Glomerular visceral epithelial cell (primary cell): Measurements from ENCODE around the gene BMPR1A.
"Not testable (repeated sequence)": the region's sequence is repeated elsewhere in the genome, so short reads cannot be mapped to it uniquely, and the experiment has no call there.

ENCODE experiments used
- DNase-seq: peaks from one replicate; pipeline ENCODE4 v3.0.0-alpha.2; 2016; ENCODE audit errors: extremely low spot score

The BMPR1A gene

DNA sequence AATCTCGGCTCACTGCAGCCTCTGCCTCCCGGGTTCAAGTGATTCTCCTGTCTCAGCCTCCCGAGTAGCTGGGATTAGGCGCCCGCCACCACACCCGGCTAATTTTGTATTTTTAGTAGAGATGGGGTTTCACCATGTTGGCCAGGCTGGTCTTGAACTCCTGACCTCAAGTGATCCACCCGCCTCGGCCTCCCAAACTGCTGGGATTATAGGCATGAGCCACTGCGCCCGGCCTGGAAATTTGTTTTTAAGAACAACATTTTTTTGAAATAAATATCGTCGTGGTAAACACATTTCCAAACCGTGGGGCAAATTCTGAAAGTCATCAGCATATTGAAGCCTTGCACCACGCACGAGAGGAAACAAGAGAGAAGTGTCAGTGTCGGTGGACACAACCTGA, 183.7 kb downstream of the BMPR1A start:
- DNase-seq: not testable (repeated sequence)

DNA sequence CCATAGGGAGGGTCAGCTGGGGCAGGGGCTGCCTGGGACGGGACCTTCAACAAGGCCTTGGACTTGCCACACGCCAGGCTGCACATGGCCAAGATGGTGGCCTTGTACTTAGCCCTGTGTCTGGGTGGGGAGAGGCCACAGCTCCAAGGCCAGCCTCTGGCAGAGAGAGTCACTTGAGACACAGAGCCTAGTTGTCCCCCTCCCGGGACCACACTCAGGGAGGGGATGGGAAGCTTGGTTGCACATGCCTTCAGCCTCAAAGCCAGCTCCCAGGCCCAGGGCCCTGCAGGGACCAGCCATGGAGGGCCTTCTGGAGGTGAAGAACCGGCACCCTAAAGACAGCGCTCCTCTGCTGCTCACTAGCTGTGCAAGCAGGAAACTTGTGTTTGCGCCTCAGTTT, 184.3 kb downstream of the BMPR1A start:
- no peak for DNase-seq

DNA sequence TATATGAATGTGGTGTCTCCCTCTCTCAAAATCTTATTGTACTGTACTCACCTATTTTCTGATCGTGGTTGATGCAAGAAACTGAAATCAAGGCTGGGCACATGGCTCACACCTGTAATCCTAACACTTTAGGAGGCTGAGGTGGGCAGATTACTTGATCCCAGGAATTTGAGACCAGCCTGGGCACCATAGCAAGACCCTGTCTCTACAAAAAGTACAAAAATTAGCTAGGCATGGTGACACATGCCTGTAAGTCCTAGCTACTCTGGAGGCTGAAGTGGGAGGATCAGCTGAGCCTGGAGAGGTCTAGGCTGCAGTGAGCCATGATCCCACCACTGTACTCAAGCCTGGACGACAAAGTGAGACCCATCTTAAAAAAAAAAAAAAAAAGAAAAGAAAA, 185.0 kb downstream of the BMPR1A start:
- DNase-seq: no peak

DNA sequence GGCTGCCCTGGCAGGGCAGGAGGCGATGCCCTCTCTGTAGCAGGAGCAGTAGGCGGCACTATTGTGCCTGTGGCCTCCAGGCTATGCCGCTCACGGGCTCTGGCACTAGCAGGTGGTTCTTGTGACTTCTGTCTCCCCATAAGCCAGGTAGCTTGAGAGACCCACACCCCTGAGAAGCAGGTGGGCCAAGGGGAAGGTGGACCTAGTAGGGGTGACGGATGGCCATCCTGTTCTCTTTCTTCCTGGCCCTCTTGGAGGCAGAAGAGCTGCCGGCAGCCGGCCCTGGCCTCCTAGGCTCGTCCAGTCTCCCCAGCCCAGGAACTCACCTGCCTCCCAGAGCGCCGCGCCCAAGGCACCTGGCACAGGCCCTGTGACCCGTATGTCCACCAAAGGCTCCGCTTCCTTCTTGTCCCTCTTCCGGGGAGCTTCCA, 185.6 kb downstream of the BMPR1A start:
- DNase-seq: no peak

DNA sequence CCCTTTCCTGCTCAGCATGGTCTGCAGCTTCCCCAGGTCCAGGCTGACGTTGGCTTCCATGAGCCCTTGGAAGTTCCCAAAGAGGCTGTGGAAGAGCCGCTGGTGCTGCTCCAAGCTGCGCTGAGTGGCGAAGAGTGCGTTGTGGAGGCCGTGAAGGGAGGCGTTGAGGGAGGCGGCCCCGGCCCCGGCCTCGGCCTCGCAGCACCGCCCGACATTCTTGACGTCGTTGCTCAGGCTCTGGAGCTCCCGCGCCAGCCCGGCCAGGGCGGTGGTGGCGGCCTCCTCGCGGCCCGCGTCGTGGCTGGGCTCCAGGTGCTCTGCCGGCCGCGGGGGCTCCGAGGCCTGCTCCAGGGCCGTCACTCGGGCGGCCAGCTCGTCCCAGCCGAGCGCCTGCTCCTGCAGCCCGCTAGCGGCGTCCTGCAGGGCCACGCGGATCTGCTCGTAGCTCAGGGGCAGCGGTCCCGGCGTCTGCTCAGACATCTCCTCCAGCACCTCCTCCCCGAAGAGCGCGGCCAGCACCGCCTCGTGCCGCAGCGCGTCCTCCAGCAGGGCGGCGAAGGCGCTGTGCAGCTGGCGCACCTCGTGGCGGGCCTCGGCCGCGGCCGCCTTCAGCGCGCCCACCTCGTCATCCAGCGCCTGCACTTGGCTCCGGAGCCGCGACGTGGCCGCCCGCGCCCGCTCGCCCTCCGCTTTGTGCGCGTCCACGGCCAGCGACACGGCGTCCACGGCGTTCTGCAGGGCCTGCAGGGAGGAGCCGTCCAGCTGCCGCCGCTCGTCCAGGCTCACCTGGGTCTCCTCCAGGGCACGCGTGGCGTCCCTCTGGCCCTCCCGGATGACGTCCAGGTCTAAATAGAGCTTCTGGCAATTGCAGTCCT, 186.3 kb downstream of the BMPR1A start:
- DNase-seq: no peak

DNA sequence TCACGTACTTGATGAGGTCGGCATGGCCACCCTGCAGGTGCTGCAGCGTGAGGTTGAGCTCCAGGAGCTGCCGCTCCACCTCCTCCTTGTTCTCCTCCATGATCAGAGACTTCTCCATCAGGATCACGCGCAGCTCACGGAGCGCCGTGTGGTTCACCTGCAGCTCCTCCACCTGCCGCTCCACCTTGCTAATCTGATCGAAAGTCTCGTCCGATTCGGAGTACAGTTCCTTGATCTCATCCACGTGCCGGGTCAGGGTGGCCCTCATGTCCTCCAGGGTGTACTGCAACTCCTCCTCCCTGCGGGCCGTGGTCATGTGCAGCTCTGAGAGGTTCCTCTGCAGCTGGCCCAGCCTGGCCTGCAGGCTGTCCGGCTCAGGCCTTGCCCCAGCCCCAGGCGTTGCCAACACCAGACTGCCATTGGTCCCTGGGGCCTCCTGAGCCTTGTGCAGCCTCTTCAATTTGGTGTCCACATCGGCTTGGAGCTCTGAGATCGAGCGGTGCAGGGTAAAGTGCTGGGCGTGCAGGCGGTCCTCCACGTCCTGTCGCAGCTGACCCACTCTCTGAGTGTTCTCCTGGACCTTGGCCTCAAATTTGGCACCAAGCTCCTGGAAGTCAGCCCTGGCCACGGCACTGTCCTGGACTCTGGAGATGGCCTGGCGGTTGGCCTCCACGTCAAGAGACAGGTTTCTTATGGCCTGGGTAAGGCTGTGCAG, 187.1 kb downstream of the BMPR1A start:
- DNase-seq: no peak

DNA sequence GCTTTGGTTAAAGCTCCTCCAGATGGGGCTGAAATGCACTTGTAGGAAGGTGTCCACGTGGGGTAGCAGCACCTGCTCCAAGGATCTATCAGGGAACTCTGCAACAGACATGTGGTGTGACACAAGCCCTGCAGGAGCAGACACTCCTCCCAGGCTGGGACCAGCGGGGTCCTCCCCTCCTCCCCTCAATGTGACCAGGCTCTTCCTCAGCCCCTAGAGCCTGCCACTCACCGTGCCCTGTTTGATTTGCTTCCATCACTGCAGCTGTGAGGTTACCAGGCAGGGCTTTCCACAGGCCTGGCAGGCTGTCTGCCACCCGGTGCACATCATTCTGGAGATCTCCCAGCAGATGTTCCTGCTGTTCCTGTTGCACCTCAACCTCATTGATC, 187.6 kb downstream of the BMPR1A start:
- no peak for DNase-seq

DNA sequence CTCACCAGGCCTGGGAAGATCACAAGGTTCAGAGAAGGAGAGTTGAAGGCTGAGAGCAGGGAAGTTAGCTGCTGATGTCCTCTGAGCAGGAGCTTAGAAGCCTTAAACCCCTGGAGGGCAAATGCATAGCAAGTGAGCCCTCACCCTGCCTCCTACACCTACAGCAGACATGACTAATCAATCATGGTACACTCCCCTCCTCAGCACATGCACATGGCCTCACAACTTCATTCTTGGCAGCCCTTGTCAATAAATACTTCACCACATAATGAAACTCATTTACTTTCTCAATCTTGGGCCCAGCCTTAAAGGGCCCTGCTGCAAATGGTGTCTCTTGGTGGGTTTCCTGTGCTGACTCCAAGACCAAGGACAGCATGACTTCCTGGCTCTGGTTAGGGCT, 188.1 kb downstream of the BMPR1A start:
- DNase-seq: no peak

DNA sequence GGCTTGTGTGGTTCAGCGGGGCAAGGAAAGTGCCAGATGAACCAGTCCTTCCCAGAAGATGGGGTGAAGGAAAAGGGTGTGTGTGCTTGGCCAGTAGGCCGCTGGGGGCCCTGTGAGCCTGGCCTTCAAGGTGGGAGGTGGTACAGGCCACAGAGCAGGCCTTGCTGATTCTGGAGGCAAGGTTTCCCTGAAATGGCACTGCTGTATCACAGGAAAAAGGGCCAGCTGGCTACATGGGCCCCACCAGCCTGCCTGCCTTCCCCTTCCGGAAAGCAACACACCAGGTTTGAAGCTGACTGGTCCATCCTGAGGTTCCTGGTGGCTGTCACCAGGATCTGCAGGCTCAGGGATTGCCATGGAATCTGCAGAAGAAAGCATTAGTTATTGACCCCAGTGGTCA, 188.5 kb downstream of the BMPR1A start:
- no peak for DNase-seq

DNA sequence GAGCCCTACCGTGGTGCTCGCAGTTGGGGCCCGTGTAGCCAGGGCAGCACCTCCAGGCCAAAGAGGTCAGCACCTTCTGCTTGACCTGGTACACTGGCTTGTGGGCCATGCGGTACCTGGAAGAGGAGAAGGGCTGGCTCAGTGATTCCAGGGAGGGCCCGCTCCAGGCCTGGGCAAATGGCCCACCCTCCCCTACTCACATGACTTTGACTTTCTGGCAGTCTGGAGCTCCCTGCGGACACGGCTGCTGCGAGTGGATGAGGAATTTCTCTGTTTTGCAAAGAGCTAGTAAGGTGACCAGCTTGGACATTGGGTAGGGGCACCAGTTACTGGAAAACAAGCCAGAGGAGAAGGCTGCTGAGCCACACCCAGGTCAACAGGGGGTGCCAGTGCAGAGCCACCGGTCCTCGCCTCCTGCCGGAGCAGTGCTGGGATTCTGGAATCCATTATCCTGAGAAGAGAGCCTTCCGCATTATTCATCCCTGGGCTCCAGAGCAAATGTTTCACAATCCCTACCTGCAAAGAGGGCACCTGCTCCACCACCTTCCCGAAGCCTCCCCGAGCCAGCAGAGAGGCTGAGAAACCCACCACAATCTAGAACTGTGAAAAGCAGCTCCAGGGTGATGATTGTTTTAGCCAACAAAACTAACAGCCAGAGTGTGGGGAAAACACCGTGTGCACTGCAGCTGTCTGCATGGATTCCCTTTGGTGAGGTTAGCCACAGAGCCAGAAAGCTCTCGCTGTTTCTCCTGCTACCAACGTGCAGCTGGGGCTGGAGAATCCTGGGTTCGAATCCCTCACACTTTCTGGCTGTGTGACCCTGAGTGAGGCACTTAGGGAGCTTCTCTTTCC, 189.2 kb downstream of the BMPR1A start:
- DNase-seq: no peak

DNA sequence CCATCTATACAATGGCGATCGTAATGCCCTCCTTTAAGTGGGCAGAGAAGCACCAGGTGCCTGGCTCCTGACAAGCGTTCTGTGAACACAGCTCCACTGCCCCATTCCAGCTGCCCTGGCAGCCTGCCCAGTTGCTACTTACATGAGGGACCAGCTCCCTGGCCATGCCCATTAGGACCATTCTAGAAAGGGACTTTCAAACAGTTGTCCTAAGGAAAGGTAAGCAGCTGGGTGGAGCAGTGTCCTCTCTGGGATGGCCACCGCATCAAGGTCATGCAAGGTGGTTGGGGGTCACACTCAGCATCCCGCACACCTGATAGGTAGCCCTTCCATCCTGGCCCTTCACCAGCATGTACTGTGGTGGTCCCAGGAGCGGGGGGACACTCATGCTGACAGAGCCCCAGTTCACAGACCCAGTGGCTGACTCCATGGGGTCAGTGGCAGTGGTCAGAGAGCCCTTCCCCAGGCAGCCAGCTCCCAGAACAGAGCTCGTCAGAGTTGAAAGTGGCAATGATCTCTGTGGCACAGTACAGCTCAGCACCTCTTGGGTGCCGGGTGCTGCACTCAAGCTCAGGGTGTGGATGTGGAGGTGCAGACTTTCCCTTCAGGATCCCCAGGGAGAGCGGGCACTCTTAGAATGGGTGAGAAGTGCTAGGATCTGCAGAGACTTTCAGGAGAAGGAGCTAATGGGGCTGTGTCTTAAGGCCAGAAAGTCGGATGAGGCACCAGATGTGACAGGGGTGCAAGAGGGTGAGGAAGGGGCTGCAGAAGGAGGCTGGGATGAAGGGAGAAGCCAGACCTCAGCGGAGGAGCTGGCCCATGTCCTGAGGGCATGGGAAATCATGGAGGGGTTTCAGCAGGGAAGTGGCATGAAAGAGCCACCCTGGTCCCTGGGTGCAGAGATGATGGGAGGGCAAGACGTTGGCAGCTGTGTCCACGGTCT, 190.1 kb downstream of the BMPR1A start:
- no peak for DNase-seq

DNA sequence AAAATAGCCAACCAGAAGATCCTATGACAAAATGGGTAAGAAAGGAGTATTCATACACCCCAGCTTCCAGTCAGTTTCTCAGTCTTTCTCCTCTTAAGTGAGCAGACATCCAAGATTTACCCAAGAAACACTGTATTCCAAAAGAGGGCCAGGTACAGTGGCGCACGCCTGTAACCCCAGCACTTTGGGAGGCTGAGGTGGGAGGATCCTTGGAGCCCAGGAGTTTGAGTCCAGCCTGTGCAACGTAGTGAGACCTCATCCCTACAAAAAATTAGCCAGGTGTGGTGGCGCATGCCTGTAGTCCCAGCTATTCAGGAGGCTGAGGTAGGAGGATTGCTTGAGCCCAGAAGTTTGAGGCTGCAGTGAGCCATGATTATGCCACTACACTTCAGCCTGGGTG, 191.4 kb downstream of the BMPR1A start:
- DNase-seq: not testable (repeated sequence)

DNA sequence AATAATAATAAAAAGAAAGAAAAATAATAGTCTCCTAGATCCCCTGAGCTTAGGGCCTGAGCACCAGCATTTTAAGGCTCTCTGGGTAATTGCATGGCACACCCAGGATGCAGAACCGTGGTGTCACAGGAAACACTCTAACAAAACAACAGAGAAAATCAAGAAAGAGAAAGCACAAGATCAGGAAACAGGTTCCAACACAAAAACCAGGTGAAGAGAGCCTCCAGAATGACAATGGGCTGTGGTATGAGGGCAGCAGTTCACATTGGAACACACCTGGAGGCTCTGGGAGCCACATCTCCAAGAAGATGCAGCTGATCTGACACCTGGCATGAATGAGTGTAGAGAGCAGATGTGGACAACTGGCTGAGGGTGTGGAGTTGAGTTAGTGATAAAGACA, 193.9 kb downstream of the BMPR1A start:
- no peak for DNase-seq

DNA sequence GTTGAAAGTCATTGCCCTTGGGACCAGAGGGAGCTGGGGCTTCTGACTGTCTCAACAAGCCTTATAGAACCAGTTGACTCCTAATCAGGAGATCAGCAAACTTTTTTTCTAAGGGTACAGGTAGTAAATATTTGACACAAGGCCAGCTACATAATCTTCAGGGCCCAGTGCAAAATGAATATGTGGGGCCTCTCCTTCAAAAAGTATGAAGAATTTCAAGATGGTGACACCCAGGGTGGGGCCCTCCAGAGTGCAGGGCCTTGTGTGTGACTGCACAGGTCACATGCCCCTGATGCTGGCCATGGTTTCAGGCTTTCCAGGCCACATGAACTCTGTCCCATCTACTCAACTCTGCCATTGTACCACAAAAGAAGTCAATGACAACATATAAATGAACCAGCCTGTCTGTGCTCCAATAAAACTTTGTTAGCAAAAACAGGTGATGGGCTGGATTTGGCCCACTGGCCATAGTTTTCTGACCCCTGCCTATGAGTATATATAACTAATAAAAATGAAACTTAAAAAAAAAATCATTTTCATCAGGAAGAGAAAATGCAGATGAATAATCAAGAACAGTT, 194.9 kb downstream of the BMPR1A start:
- no peak for DNase-seq

DNA sequence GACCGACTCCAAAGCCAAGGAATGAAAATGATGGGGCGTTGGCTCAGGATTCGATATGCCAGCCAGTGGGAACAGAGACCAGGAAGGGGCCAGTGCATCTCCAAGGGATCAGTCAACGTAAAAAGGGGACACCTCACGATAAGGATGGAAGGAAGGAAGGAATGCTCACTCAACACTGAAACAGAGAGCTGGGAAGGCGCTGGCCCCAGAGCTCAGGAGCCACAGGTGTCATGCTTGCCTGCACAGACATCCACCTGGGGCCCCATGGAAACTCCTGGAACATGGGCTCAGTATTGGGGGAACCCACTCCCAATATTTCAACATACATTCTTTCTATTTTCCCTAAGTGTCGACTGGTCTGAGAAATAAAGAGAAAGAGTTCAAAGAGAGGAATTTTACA, 195.7 kb downstream of the BMPR1A start:
- DNase-seq: no peak

DNA sequence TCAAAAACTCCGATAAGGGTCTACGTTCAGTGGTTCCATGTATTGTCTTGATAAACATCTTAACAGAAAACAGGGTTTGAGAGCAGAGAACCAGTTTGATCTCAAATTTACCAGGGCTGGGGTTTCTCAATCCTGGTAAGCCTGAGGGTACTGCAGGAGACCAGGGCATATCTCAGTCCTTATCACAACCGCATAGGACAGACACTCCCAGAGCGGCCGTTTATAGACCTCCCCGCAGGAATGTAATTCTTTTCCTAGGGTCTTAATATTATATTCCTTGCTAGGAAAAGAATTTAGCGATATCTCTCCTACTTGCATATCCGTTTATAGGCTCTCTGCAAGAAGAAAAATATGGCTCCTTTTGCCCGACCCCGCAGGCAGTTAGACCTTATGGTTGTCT, 196.3 kb downstream of the BMPR1A start:
- not testable (repeated sequence) for DNase-seq

DNA sequence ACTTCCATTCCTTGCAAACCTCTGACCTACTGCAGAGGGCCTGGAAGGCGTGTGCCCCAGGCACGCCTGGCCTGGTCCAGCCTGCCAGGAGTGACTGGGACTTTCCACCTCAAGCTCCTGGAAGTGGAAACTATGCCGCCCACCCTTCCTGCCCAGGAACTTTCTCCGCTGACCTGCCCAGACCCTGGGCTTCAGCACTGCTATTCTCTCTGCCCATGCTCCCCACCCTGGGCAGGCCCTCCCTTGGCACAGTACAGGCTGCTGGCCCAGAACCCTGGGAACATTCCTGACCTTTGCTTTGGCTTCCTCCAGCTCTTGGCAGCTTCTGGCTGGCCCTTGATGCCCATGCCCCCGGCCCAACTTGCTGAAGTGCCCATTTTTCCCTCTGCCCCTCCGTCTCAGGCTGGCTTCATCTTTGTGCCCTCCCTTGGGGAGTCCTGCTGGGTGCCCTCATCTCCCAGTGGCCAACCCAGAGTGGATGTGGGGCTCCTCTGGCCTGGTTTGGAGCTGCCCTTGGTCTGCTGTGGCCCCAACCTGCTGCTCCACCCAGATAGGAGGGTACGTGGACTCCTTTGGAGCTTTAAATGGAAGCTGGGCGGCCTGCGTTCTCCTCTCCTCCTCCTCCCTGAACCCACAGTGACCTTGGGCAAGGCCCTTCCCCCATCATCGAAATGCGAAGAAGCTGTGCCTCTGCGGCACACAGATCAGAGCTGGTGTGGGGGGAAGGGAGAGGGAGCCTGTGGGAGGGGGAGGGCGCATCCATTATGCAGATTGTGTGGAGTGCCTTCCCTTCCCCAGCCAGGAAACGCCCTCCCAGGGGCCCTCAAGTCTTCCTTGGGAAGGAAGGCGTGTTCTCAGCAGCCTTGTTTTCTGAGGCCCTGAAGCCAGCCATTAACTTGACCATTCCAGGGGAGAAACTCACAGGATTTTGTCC, 197.6 kb downstream of the BMPR1A start:
- no peak for DNase-seq

DNA sequence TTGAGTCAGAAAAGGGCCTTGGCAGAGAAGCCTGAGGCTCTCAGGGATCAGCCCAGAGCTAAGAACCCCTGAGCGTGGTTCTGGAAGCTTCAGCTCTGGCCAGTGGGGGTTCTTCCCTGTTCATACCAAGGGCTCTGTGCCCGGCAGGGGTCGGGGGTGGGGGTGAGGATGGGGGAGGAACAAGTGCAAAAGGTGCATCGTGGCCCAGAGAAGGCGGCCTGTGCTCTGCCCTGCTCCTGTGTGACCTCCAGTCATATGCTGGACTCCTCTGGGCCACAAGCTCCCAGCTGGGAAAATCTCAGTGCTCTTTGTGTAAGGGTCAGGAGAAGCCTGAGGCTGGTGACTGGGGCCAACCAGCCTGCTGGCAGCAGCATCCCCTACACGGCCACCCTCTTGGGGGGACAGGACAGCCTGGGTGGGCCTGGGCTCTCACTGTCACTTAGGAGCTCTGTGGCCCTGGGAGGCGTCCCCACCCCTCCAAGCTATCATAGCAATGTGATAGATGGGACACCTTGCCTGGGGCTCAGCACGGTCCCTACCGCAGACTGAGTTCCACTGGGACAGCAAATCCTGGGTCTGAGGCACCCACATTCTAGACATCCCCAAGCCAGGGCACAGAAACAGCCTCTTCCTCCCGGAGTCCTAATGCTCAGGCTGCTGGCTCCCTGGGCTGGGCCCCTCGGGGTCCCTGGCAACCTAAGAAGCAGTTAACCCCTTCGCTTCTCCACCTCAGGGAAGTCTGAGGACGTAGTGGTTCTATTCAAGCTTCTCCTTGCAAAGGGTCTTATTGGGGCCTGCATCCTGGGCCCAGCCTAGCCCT, 198.5 kb downstream of the BMPR1A start:
- DNase-seq: no peak
